K562 (cell line): ENCODE data around the gene DNASE2B. TPM values are rescaled to one million over a fixed set of nuclear protein-coding genes. Genes with fewer than 3 reads are reported as not detected.

Source experiments
- ATAC-seq: fragments of 200-7000 bp; cut with Tn5 transposase; 3 replicates; pipeline ENCODE4 v1.9.1; 2020; ENCODE audit warnings: moderate library complexity
- BruUV-seq: library from RNA; stranded (reverse); fragments of 400-500 nt; replicated peaks from 2 replicates; lab custom pipeline; 2021; lab: Mats Ljungman, UMichigan
- CTCF ChIA-PET: fragments of 300-600 bp; formaldehyde crosslinking; extraction: SDS; loops from one replicate; lab custom pipeline; 2021; ENCODE audit warnings: low intra/inter-chr PET ratio; lab: Yijun Ruan, JAX
- POLR2A ChIA-PET: fragments of 300-600, 350-650 bp; sonication (Branson Sonifier 250); formaldehyde crosslinking; extraction: SDS; loops from one replicate; lab custom pipeline; 2021; ENCODE audit warnings: antibody characterized with exemption, inconsistent platforms; lab: Yijun Ruan, JAX
- DNase-seq, 4 experiments: peaks; one replicate each; pipeline versions ENCODE4 v3.0.0 to v3.0.0-alpha.2; 2011 to 2018; ENCODE audit warnings: low spot score in 3 of 4, mixed read lengths in 3 of 4; ENCODE audit errors: extremely low read depth in 1 of 4
- FAIRE-seq: peaks from 2 replicates; lab custom pipeline; 2011; peaks lifted over from hg19 to GRCh38; lab: Jason Lieb, UNC
- H2AFZ ChIP-seq: 2 replicates; pipeline ENCODE4 v1.6.0; 2011; ENCODE audit warnings: low read depth, low read length, control low read depth, inconsistent platforms
- H3K27ac ChIP-seq: fragments of 200-600 bp; 3 replicates; pipeline ENCODE4 v1.8.0; 2011; ENCODE audit warnings: low read depth, mild to moderate bottlenecking, control low read depth, inconsistent platforms, low read length, moderate library complexity, mixed read lengths; ENCODE audit errors: extremely low read depth
- H3K27me3 ChIP-seq, 2 experiments: fragments of 300-600 bp in 1 of 2; 2 replicates in 1 of 2; 3 replicates in 1 of 2; pipeline versions ENCODE4 v1.6.0 to v1.8.0; 2011; ENCODE audit warnings: inconsistent platforms in 2 of 2, low read length in 2 of 2, mild to moderate bottlenecking in 1 of 2, mixed read lengths in 1 of 2, moderate library complexity in 1 of 2; ENCODE audit not compliant: control insufficient read depth in 2 of 2, insufficient read depth in 2 of 2
- H3K36me3 ChIP-seq: fragments of 300-600 bp; 3 replicates; pipeline ENCODE4 v1.8.0; 2011; ENCODE audit warnings: mild to moderate bottlenecking, low read length, inconsistent platforms; ENCODE audit not compliant: control insufficient read depth, insufficient read depth
- H3K4me1 ChIP-seq, 2 experiments: fragments of 200-600 bp in 1 of 2; replicated peaks in 1 of 2; 2 replicates in 1 of 2; 3 replicates in 1 of 2; pipeline versions ENCODE4 v1.5.1 to v1.8.0; 2011; ENCODE audit warnings: inconsistent platforms in 2 of 2, low read length in 2 of 2, mild to moderate bottlenecking in 1 of 2, mixed read lengths in 1 of 2, moderate library complexity in 1 of 2; ENCODE audit not compliant: control insufficient read depth in 2 of 2, insufficient read depth in 2 of 2
- H3K4me2 ChIP-seq: 2 replicates; pipeline ENCODE4 v1.6.1; 2011; ENCODE audit warnings: low read length, control low read depth, inconsistent platforms, mixed read lengths; ENCODE audit not compliant: insufficient read depth
- H3K4me3 ChIP-seq: fragments of 200-600 bp; sonication (generic), shearing (Covaris generic); 2 replicates; pipeline ENCODE4 v1.5.1; 2016; ENCODE audit warnings: control low read depth, inconsistent platforms
- H3K79me2 ChIP-seq: fragments of 200-600 bp; 3 replicates; pipeline ENCODE4 v1.8.0; 2011; ENCODE audit warnings: low read length, inconsistent platforms; ENCODE audit not compliant: control insufficient read depth, insufficient read depth
- H3K9ac ChIP-seq, 2 experiments: 2 replicates each; pipeline versions ENCODE4 v1.6.0 to v1.6.1; 2011; ENCODE audit warnings: low read depth in 2 of 2, low read length in 2 of 2, control low read depth in 1 of 2, inconsistent platforms in 1 of 2, mild to moderate bottlenecking in 1 of 2, mixed read lengths in 1 of 2; ENCODE audit not compliant: insufficient read depth in 1 of 2
- H3K9me1 ChIP-seq: one replicate; pipeline ENCODE4 v1.6.0; 2011; ENCODE audit warnings: inconsistent platforms, mild to moderate bottlenecking, low read length, moderate library complexity; ENCODE audit not compliant: control insufficient read depth, insufficient read depth
- H3K9me3 ChIP-seq: replicated peaks from 2 replicates; pipeline ENCODE4 v1.5.1; 2011; ENCODE audit warnings: low read depth, low read length, inconsistent platforms; ENCODE audit not compliant: control insufficient read depth, insufficient read depth
- H4K20me1 ChIP-seq: replicated peaks from 2 replicates; pipeline ENCODE4 v1.6.1; 2011; ENCODE audit warnings: low read length, inconsistent platforms, mixed read lengths; ENCODE audit not compliant: control insufficient read depth, insufficient read depth
- HES1 ChIP-seq: fragments of 450-650 bp; IDR thresholded peaks from 2 replicates; pipeline ENCODE4 v1.6.1; 2016; ENCODE audit warnings: low read depth, mild to moderate bottlenecking, moderate library complexity
- MCM5 ChIP-seq: fragments of 450-650 bp; IDR thresholded peaks from 2 replicates; pipeline ENCODE4 v1.6.1; 2016; ENCODE audit warnings: low read depth
- PTTG1 ChIP-seq: fragments of 450-650 bp; IDR thresholded peaks from 2 replicates; pipeline ENCODE4 v1.6.1; 2016; ENCODE audit warnings: low read depth, mild to moderate bottlenecking, missing genetic modification characterization, missing compliant biosample characterization
- RBM17 ChIP-seq: fragments of 200-400 bp; formaldehyde crosslinking; IDR thresholded peaks from 2 replicates; pipeline ENCODE4 v1.6.1; 2017; ENCODE audit warnings: low read depth, mild to moderate bottlenecking, low read length, borderline replicate concordance
- RBM34 ChIP-seq: fragments of 200-400 bp; formaldehyde crosslinking; IDR thresholded peaks from 2 replicates; pipeline ENCODE4 v1.6.1; 2018; ENCODE audit warnings: low read length, borderline replicate concordance; ENCODE audit not compliant: insufficient read depth
- ZBTB17 ChIP-seq: fragments of 450-650 bp; formaldehyde crosslinking; IDR thresholded peaks from 2 replicates; pipeline ENCODE4 v1.4.0; 2020; ENCODE audit warnings: mild to moderate bottlenecking
- ZNF12 ChIP-seq: sonication (generic); formaldehyde crosslinking; IDR thresholded peaks from 2 replicates; pipeline ENCODE4 v1.4.0; 2020; ENCODE audit warnings: mild to moderate bottlenecking, missing genetic modification reagents
- ZNF174 ChIP-seq: fragments of 250-450 bp; sonication (Bioruptor Pico); IDR thresholded peaks from 2 replicates; pipeline ENCODE4 v1.4.0; 2020; ENCODE audit warnings: mild to moderate bottlenecking
- ZNF408 ChIP-seq: fragments of 250-450 bp; sonication (Bioruptor Pico); IDR thresholded peaks from 2 replicates; pipeline ENCODE4 v1.4.0; 2020; ENCODE audit warnings: low read depth, mild to moderate bottlenecking, moderate library complexity
- WGBS: fragments of 100-300 bp; shearing (Covaris generic); methylation state at CpG from one replicate; pipeline ENCODE4 v1.1.6; 2016; ENCODE audit warnings: low coverage, mixed read lengths; ENCODE audit not compliant: insufficient coverage; ENCODE audit errors: missing lambda C conversion rate; 5-methylcytosine and 5-hydroxymethylcytosine counted together
- in situ Hi-C: fragments of 300-500 bp; cut with MboI; formaldehyde crosslinking; loops from 4 replicates; pipeline ENCODE4 v1.15.0; 2018; ENCODE audit warnings: inconsistent platforms, mixed read lengths
- intact Hi-C: fragments of 100-400 bp; cut with micrococcal nuclease; formaldehyde crosslinking; loops from 2 replicates; pipeline ENCODE4 v1.14.2; 2022
- polyA plus RNA-seq, 8 experiments: library from polyadenylated mRNA; depleted of rRNA in 4 of 8; stranded (reverse) in 5 of 8; unstranded in 3 of 8; fragments of >200 nt; fragmentation: Nextera tagmentation in 2 of 8; fragmentation: Illumina TruSeq in 1 of 8; extraction: Ambion mirVana in 2 of 8; extraction: Trizol in 1 of 8; gene quantifications; 2 replicates each; pipeline versions ENCODE4 v1.2.1 to v1.2.3, GENCODE V29; 2011 to 2014; ENCODE audit warnings: inconsistent platforms in 1 of 8, missing spikeins in 1 of 8
- total RNA-seq, 7 experiments: library from RNA; depleted of rRNA in 6 of 7; stranded (reverse); fragments of >200 nt in 6 of 7; fragmentation: Illumina TruSeq in 2 of 7; extraction: Trizol in 2 of 7; gene quantifications; 2 replicates each; pipeline versions ENCODE4 v1.2.1 to v1.2.3, GENCODE V29; 2011 to 2021; ENCODE audit warnings: low replicate concordance in 1 of 7
- TF ChIP-seq, protein P1 (sequence below): fragments of 200-400 bp; formaldehyde crosslinking; IDR thresholded peaks from 2 replicates; pipeline ENCODE4 v1.6.1; 2017; ENCODE audit warnings: mild to moderate bottlenecking, low read depth, low read length, moderate library complexity
- TF ChIP-seq, protein P2 (sequence below): sonication (generic); formaldehyde crosslinking; IDR thresholded peaks from 2 replicates; pipeline ENCODE4 v1.8.0; 2022; ENCODE audit warnings: missing genetic modification reagents, mild to moderate bottlenecking, moderate library complexity, borderline replicate concordance

The DNASE2B gene
- total and polyA plus RNA-seq, 9 of the 15 experiments (the other 6 are each of a cell fraction or from before 2014, with no cell fraction given): not detected

GRCh38 chr1:84429231-84429630, 30.9 kb downstream of the DNASE2B start:
- no peak for FAIRE-seq

More at GRCh38 chr1:84429231-84429630, 30.9 kb downstream of the DNASE2B start:
- Histone ChIP-seq H3K9me1 (no peaks in the 10 kb centered on the region), H3K9ac (no peak overlapping the region), H3K4me2 (no peak overlapping the region), H4K20me1 (no peaks in the 10 kb centered on the region), H2AFZ (no peak overlapping the region), H3K79me2 (no peaks in the 10 kb centered on the region), H3K36me3 (no peaks in the 10 kb centered on the region), H3K4me1 (peaks cover 0 to 11% of the 10 kb centered on the region in 2 experiments; a peak in 3 of 5 replicates), H3K27me3 (no peaks in the 10 kb centered on the region), H3K4me3 (no peak overlapping the region), H3K27ac (no peak overlapping the region), H3K9me3 (0 out of 2 replicates have a peak, but pooled peaks cover 2% of the 10 kb centered on the region)
- TF ChIP-seq, protein P1, sequence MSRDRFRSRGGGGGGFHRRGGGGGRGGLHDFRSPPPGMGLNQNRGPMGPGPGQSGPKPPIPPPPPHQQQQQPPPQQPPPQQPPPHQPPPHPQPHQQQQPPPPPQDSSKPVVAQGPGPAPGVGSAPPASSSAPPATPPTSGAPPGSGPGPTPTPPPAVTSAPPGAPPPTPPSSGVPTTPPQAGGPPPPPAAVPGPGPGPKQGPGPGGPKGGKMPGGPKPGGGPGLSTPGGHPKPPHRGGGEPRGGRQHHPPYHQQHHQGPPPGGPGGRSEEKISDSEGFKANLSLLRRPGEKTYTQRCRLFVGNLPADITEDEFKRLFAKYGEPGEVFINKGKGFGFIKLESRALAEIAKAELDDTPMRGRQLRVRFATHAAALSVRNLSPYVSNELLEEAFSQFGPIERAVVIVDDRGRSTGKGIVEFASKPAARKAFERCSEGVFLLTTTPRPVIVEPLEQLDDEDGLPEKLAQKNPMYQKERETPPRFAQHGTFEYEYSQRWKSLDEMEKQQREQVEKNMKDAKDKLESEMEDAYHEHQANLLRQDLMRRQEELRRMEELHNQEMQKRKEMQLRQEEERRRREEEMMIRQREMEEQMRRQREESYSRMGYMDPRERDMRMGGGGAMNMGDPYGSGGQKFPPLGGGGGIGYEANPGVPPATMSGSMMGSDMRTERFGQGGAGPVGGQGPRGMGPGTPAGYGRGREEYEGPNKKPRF: no peak
- TF ChIP-seq ZNF174 (CRISPR knock-in tag) (no peak), RBM17 (no peak), HES1 (no peak), PTTG1 (tag) (no peak), ZNF408 (CRISPR knock-in tag) (no peak), ZNF12 (no peak), ZBTB17 (no peak), MCM5 (no peak), RBM34 (no peak)
- TF ChIP-seq, protein P2, sequence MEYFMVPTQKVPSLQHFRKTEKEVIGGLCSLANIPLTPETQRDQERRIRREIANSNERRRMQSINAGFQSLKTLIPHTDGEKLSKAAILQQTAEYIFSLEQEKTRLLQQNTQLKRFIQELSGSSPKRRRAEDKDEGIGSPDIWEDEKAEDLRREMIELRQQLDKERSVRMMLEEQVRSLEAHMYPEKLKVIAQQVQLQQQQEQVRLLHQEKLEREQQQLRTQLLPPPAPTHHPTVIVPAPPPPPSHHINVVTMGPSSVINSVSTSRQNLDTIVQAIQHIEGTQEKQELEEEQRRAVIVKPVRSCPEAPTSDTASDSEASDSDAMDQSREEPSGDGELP (CRISPR knock-in tag): no peak
- WGBS: 0% methylated on average over 1 of the region's 1 CpG
- ChIA-PET CTCF (no interaction called here), POLR2A (no interaction called here)
- DNase-seq: no peak
- intact Hi-C loops: no loop called here
- no peak for ATAC-seq
- in situ Hi-C loops: no loop called here
- no TSS peak for BruUV-seq
